DMS153 treated with DMSO at 0.1 percent for 48 hours (cell line): ENCODE measurements around the gene BPNT1.
A peak's percentile ranks its signal among the peaks of the same experiment; 100 is the strongest.
"Not testable (repeated sequence)": the region's sequence is repeated elsewhere in the genome, so short reads cannot be mapped to it uniquely, and the experiment has no call there.

Source experiments
- DNase-seq: peaks from one replicate; lab custom pipeline; 2025; ENCODE audit not compliant: unreplicated experiment; lab: John Stamatoyannopoulos, UW

The BPNT1 gene, protein sequence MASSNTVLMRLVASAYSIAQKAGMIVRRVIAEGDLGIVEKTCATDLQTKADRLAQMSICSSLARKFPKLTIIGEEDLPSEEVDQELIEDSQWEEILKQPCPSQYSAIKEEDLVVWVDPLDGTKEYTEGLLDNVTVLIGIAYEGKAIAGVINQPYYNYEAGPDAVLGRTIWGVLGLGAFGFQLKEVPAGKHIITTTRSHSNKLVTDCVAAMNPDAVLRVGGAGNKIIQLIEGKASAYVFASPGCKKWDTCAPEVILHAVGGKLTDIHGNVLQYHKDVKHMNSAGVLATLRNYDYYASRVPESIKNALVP

GRCh38 chr1:220089650-220090556 lies at the start of gene BPNT1:
TSS of gene BPNT1 (minus strand) at chr1:220089788. CDS start at chr1:220079846, 9,942 bp downstream.
- peak; percentile 99 for DNase-seq

GRCh38 chr1:220137019-220137786 lies 47.6 kb upstream of the BPNT1 start:
- DNase-seq, result peak; percentile 38

DNA sequence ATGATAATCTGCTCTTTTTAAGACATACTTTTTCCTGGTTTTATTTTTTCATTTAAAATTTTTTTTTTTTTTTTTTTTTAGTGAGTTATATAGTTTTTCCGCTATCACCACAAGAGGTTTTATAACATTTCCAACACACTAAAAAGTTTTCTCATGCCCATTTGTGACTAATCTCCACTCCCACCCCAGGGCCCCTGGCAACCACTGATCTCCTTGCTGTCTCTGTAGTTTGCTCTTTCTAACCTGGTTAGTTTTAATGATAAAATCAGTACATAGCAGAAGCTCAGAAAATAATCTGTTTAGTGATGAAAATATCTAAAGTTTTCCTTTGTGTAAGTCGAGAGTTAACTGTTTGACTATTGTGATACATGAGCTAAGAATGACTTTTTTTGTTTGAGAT lies 46.2 kb upstream of the BPNT1 start:
- DNase-seq, result no peak

- no peak for DNase-seq
Measured at GRCh38 chr1:220129479-220130210, 40.1 kb upstream of the BPNT1 start.

- no peak for DNase-seq
Measured at GRCh38 chr1:220127076-220127475, 37.5 kb upstream of the BPNT1 start.

- DNase-seq, result no peak
Measured at GRCh38 chr1:220124542-220124941, 35.0 kb upstream of the BPNT1 start.

- DNase-seq, result no peak
Measured at GRCh38 chr1:220123889-220124288, 34.3 kb upstream of the BPNT1 start.

DNA sequence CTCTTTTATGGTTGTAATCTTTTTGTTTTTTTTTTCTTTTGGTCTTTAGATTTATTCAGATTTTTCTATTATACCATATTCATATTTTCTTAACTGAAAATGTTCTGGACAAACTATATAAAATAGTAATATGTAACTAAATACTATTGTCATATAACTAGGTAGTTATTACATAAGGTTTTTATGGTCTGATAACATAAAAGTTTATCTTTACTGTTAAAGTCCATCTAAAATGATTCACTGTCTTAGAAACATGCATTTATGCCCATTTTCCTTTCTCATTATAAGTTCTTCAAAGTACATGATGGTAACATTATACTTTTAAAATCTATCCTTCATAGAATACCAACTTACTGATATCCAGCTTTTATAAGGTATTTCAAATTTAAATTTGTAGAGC lies 33.5 kb upstream of the BPNT1 start:
- DNase-seq, result no peak

- no peak for DNase-seq
Measured at GRCh38 chr1:220121791-220122530, 32.4 kb upstream of the BPNT1 start.

GRCh38 chr1:220119043-220119512 lies 29.5 kb upstream of the BPNT1 start:
- no peak for DNase-seq

DNA sequence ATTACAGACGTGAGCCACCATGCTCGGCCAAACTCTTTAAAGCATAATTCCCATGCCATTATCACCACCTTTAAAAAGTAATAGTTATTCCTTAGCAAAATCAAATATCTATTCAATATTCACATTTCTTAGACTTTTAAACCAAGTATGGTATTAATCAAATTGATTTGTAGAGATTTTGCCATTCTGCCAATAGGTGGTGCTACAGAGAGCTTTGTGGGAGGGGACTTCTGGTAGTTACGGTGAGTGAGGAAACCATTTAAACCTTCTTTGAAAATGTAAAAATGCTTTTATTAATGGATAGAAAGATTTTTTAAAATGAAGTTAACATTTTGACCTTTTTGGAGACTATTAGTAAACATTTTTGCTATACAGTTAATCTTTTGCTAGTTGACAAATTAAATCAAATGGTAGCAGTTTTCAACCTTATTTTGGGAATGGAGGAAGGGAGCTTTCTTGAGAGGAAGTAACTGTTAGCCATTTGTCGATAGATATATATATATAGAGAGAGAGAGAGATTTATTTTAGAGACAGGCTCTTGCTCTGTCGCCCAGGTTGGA lies 23.6 kb upstream of the BPNT1 start:
- no peak for DNase-seq

GRCh38 chr1:220112600-220112999 lies 23.0 kb upstream of the BPNT1 start:
- not testable (repeated sequence) for DNase-seq

DNA sequence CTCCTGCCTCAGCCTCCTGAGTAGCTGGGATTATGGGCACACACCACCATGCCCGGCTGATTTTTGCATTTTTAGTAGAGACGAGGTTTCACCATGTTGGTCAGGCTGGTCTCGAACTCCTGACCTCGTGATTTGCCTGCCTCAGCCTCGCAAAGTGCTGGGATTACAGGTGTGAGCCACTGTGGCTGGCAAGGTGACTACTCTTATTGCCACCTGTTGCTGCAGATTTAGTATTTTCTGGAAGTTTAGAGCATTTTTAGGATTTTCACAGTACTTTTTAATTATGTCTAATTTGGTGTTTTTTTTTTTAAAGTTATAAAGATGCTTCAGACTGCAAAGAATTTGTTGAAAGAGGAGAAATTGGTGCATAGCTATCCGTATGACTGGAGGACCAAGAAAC lies 20.9 kb upstream of the BPNT1 start:
- DNase-seq, result not testable (repeated sequence)

- no peak for DNase-seq
Measured at GRCh38 chr1:220099826-220100225, 10.2 kb upstream of the BPNT1 start.

- DNase-seq, result peak; percentile 93
Measured at GRCh38 chr1:220094016-220094911, 4.7 kb upstream of the BPNT1 start, which contains the start of gene IARS2. TSS of gene IARS2 (plus strand) at chr1:220094132. CDS start at chr1:220094217, 85 bp downstream.

- DNase-seq, result peak; percentile 45
Measured at GRCh38 chr1:220093361-220094015, 3.9 kb upstream of the BPNT1 start.

DNA sequence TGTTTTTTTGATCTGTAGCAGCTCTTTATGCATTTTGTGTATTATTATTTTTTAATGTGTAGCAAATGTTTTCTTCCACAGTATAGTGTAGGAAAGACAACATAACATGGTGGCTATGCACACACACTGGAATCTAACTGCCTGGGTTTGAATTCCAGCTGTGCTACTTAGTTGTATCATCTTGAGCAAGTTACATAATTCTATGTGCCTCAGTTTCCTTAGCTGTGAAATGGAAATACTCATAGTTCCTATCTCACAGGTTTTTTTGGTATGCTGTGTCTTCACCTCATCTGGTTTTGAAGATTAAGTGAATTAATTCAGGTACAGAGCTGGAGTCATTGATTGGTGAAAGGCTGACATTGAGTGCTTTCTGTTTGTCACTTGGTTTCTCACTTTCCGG lies 3.1 kb upstream of the BPNT1 start:
- no peak for DNase-seq

GRCh38 chr1:220086261-220086686 lies 3.3 kb downstream of the BPNT1 start:
- not testable (repeated sequence) for DNase-seq
